B cell (primary cell): ENCODE results near the gene DUT. TPM values are rescaled to one million over a fixed set of nuclear protein-coding genes. Genes with fewer than 3 reads are reported as not detected.

ENCODE experiments used
- ATAC-seq: fragments of 200-7000 bp; cut with Tn5 transposase; one replicate; pipeline ENCODE4 v1.10.0; 2021; ENCODE audit warnings: low read depth, mild to moderate bottlenecking, moderate number of reproducible peaks, moderate library complexity
- CTCF ChIA-PET: fragments of 350-600 bp; sonication (Branson Sonifier 250); formaldehyde crosslinking; loops from one replicate; lab custom pipeline; 2021; ENCODE audit warnings: antibody characterized with exemption, inconsistent platforms; lab: Charles Lee
- POLR2A ChIA-PET: fragments of 350-600 bp; sonication (Branson Sonifier 250); formaldehyde crosslinking; loops from one replicate; lab custom pipeline; 2021; ENCODE audit warnings: antibody characterized with exemption; lab: Charles Lee
- DNase-seq: peaks from one replicate; pipeline ENCODE4 v3.0.0; 2013
- H2AFZ ChIP-seq: 2 replicates; pipeline ENCODE4 v1.6.1; 2012; ENCODE audit warnings: mild to moderate bottlenecking, low read depth, low read length; ENCODE audit not compliant: insufficient read depth, poor library complexity, severe bottlenecking
- H3K27ac ChIP-seq, 2 donors: 1 replicate in 1 of 2; 2 replicates in 1 of 2; pipeline ENCODE4 v1.5.1; 2012 to 2013; ENCODE audit warnings: low read length in 2 of 2, mild to moderate bottlenecking in 2 of 2, moderate library complexity in 1 of 2
- H3K27me3 ChIP-seq, 4 experiments: fragments of 200-600 bp in 1 of 4; sonication (generic) in 1 of 4; replicated peaks in 1 of 4; 1 replicate in 2 of 4; 2 replicates in 2 of 4; pipeline versions ENCODE4 v1.6.1 to v1.7.0; 2013 to 2016; ENCODE audit warnings: low read length in 3 of 4, mild to moderate bottlenecking in 2 of 4, mixed read lengths in 1 of 4, moderate library complexity in 1 of 4; ENCODE audit not compliant: insufficient read depth in 4 of 4, control insufficient read depth in 3 of 4; ENCODE audit errors: control extremely low read depth in 1 of 4
- H3K36me3 ChIP-seq, 2 experiments: replicated peaks in 1 of 2; 1 replicate in 1 of 2; 2 replicates in 1 of 2; pipeline versions ENCODE4 v1.6.1 to v1.7.1; 2013; ENCODE audit warnings: low read length in 1 of 2; ENCODE audit not compliant: insufficient read depth in 2 of 2, control insufficient read depth in 1 of 2; ENCODE audit errors: control extremely low read depth in 1 of 2, extremely low read depth in 1 of 2
- H3K4me1 ChIP-seq, 2 donors: fragments of 200-600 bp in 1 of 2; sonication (generic) in 1 of 2; 1 replicate in 1 of 2; 2 replicates in 1 of 2; pipeline versions ENCODE4 v1.5.1 to v1.6.1; 2013 to 2017; ENCODE audit warnings: low read length in 2 of 2; ENCODE audit not compliant: control insufficient read depth in 2 of 2, insufficient read depth in 2 of 2
- H3K4me2 ChIP-seq: replicated peaks from 2 replicates; pipeline ENCODE3; 2012; ENCODE audit warnings: mild to moderate bottlenecking, low read depth, low read length; ENCODE audit not compliant: poor library complexity, severe bottlenecking
- H3K4me3 ChIP-seq, 5 experiments: fragments of 200-600 bp in 1 of 5; sonication (generic) in 1 of 5; 1 replicate in 3 of 5; 2 replicates in 2 of 5; pipeline versions ENCODE4 v1.5.1 to v1.7.0; 2011 to 2016; ENCODE audit warnings: low read length in 4 of 5, mild to moderate bottlenecking in 4 of 5, low read depth in 2 of 5, control low read depth in 1 of 5, moderate library complexity in 1 of 5; ENCODE audit not compliant: insufficient read depth in 1 of 5; ENCODE audit errors: control extremely low read depth in 1 of 5, extremely low read depth in 1 of 5
- H3K79me2 ChIP-seq: fragments of 200-600 bp; sonication (generic); one replicate; pipeline ENCODE4 v1.6.0; 2016; ENCODE audit warnings: low read length; ENCODE audit not compliant: control insufficient read depth, insufficient read depth
- H3K9ac ChIP-seq: fragments of 200-600 bp; sonication (generic); 2 replicates; pipeline ENCODE4 v1.6.1; 2017; ENCODE audit warnings: mild to moderate bottlenecking, low read length, moderate library complexity
- H3K9me3 ChIP-seq, 3 donors: one replicate each; pipeline versions ENCODE4 v1.6.1 to v1.7.1; 2013; ENCODE audit warnings: low read length in 2 of 3; ENCODE audit not compliant: control insufficient read depth in 2 of 3, insufficient read depth in 1 of 3; ENCODE audit errors: control extremely low read depth in 1 of 3
- H4K20me1 ChIP-seq: 2 replicates; pipeline ENCODE4 v1.6.0; 2012; ENCODE audit warnings: mild to moderate bottlenecking, low read length; ENCODE audit not compliant: insufficient read depth, control insufficient read depth, poor library complexity, severe bottlenecking
- H3K27ac Mint-ChIP-seq: one replicate; pipeline ENCODE4 v1.8.0; 2021; ENCODE audit warnings: mixed read lengths
- H3K27me3 Mint-ChIP-seq: one replicate; pipeline ENCODE4 v1.8.0; 2021; ENCODE audit warnings: mixed read lengths
- H3K4me1 Mint-ChIP-seq: one replicate; pipeline ENCODE4 v1.8.0; 2021; ENCODE audit warnings: mixed read lengths
- H3K4me3 Mint-ChIP-seq: one replicate; pipeline ENCODE4 v1.8.0; 2021; ENCODE audit warnings: mixed read lengths
- H3K9me3 Mint-ChIP-seq: one replicate; pipeline ENCODE4 v1.8.0; 2022; ENCODE audit warnings: mixed read lengths; ENCODE audit not compliant: insufficient read depth
- EZH2 ChIP-seq: IDR thresholded peaks from 2 replicates; pipeline ENCODE4 v1.6.1; 2012; ENCODE audit warnings: borderline replicate concordance, low read depth, mild to moderate bottlenecking, moderate library complexity, low read length; ENCODE audit not compliant: insufficient read depth, poor library complexity, severe bottlenecking
- WGBS: methylation state at CpG from one replicate; pipeline ENCODE4 v1.1.5; 2013; ENCODE audit warnings: missing lambda C conversion rate; ENCODE audit not compliant: insufficient coverage; 5-methylcytosine and 5-hydroxymethylcytosine counted together
- intact Hi-C: fragments of 100-400 bp; cut with micrococcal nuclease; formaldehyde crosslinking; loops from one replicate; pipeline ENCODE4 v1.10.0; 2022
- polyA plus RNA-seq: library from polyadenylated mRNA; depleted of rRNA; stranded (reverse); fragments of >200 nt; gene quantifications from 2 replicates; pipeline ENCODE4 v1.2.3, GENCODE V29; 2012
- total RNA-seq, 2 donors: library from RNA; stranded (reverse); fragments of 120-200 nt in 1 of 2; gene quantifications; 1 replicate in 1 of 2; 2 replicates in 1 of 2; pipeline versions ENCODE4 v1.2.3 to v1.2.4, GENCODE V29; 2013 to 2022
- TF ChIP-seq, protein P1 (sequence below): fragments of 200-600 bp; IDR thresholded peaks from one replicate; pipeline ENCODE4 v1.8.0; 2022; ENCODE audit warnings: antibody characterized with exemption, mild to moderate bottlenecking

The DUT gene
- total and polyA plus RNA-seq, 2 donors (not counting 1 experiment from before 2014, with no cell fraction given), result 59.5 to 84.7 TPM

GRCh38 chr15:48283396-48284145, 47.7 kb upstream of the DUT start:
- Mint-ChIP-seq H3K27me3 (no peaks in the 10 kb centered on the region), H3K9me3 (no peaks in the 10 kb centered on the region), H3K4me3 (no peak overlapping the region), H3K27ac (no peak overlapping the region), H3K4me1 (peaks cover 6% of the 10 kb centered on the region)
- Histone ChIP-seq H3K4me2 (no peak overlapping the region), H2AFZ (no peak overlapping the region), H3K9me3 (no peaks in the 10 kb centered on the region), H3K79me2 (no peaks in the 10 kb centered on the region), H3K4me1 (peaks cover 3% of the 10 kb centered on the region in 2 donors), H3K9ac (no peak overlapping the region), H3K27me3 (no peaks in the 10 kb centered on the region), H3K4me3 (no peak overlapping the region), H3K36me3 (no peaks in the 10 kb centered on the region), H4K20me1 (no peaks in the 10 kb centered on the region), H3K27ac (no peak overlapping the region)
- WGBS, result 84% methylated on average over 6 of the region's 6 CpGs
- CTCF ChIA-PET, result interaction anchor here (1.2 to 5.0 kb wide), 7 partner anchors 9 to 1974 kb away, joined by 3 to 38 read pairs (median 4); no protein-coding TSS in a partner anchor
- POLR2A ChIA-PET, result no interaction called here
- ATAC-seq (no peak), DNase-seq (no peak)
- TF ChIP-seq EZH2, result no peak
- TF ChIP-seq, protein P1, sequence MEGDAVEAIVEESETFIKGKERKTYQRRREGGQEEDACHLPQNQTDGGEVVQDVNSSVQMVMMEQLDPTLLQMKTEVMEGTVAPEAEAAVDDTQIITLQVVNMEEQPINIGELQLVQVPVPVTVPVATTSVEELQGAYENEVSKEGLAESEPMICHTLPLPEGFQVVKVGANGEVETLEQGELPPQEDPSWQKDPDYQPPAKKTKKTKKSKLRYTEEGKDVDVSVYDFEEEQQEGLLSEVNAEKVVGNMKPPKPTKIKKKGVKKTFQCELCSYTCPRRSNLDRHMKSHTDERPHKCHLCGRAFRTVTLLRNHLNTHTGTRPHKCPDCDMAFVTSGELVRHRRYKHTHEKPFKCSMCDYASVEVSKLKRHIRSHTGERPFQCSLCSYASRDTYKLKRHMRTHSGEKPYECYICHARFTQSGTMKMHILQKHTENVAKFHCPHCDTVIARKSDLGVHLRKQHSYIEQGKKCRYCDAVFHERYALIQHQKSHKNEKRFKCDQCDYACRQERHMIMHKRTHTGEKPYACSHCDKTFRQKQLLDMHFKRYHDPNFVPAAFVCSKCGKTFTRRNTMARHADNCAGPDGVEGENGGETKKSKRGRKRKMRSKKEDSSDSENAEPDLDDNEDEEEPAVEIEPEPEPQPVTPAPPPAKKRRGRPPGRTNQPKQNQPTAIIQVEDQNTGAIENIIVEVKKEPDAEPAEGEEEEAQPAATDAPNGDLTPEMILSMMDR, result no peak
- intact Hi-C loops, result no loop called here
